GM18502 (cell line): ENCODE measurements around the gene MDFIC.

Experiments
- ATAC-seq: cut with Tn5 transposase; IDR thresholded peaks from one replicate; pipeline ENCODE4 v1.9.1; 2021; ENCODE audit warnings: mild to moderate bottlenecking; ENCODE audit not compliant: unreplicated experiment, poor library complexity

Gene MDFIC

GRCh38 chr7:114986190-114987180 is 64.6 kb downstream of the MDFIC start:
- no peak for ATAC-seq

- no peak for ATAC-seq
These were observed 66.1 kb downstream of the MDFIC start for GRCh38 chr7:114988026-114988425.

- ATAC-seq = no peak
These were observed 67.0 kb downstream of the MDFIC start for GRCh38 chr7:114988755-114989375.

- no peak for ATAC-seq
These were observed 67.6 kb downstream of the MDFIC start for GRCh38 chr7:114989531-114989930.

GRCh38 chr7:114997487-114998404 is 75.9 kb downstream of the MDFIC start:
- no peak for ATAC-seq

GRCh38 chr7:115004121-115004520 is 82.2 kb downstream of the MDFIC start:
- ATAC-seq = no peak

GRCh38 chr7:115005251-115005650 is 83.4 kb downstream of the MDFIC start:
- ATAC-seq = no peak

- no peak for ATAC-seq
These were observed 84.1 kb downstream of the MDFIC start for GRCh38 chr7:115005953-115006352.

GRCh38 chr7:115007751-115008150 is 85.9 kb downstream of the MDFIC start:
- ATAC-seq = no peak

GRCh38 chr7:115008465-115009114 is 86.7 kb downstream of the MDFIC start:
- ATAC-seq = peak; percentile 53

GRCh38 chr7:115009139-115009538 is 87.2 kb downstream of the MDFIC start:
- ATAC-seq = peak; percentile 79

- ATAC-seq = no peak
These were observed 88.0 kb downstream of the MDFIC start for GRCh38 chr7:115009736-115010440.

- no peak for ATAC-seq
These were observed 88.5 kb downstream of the MDFIC start for GRCh38 chr7:115010441-115010820.

GRCh38 chr7:115013886-115014285 is 92.0 kb downstream of the MDFIC start:
- no peak for ATAC-seq

GRCh38 chr7:115014794-115015193 is 92.9 kb downstream of the MDFIC start:
- ATAC-seq = no peak

GRCh38 chr7:115015619-115016018 is 93.7 kb downstream of the MDFIC start:
- ATAC-seq = no peak

GRCh38 chr7:115019882-115020605 is 98.2 kb downstream of the MDFIC start:
- no peak for ATAC-seq

- no peak for ATAC-seq
These were observed 101.3 kb downstream of the MDFIC start for GRCh38 chr7:115023219-115023618.

GRCh38 chr7:115024276-115024675 is 102.4 kb downstream of the MDFIC start:
- no peak for ATAC-seq
